Fibroblast of pulmonary artery (primary cell): ENCODE measurements around the gene ZBTB16.

ENCODE experiments used
- DNase-seq: peaks from one replicate; pipeline ENCODE4 v3.0.0-alpha.2; 2010; ENCODE audit warnings: low read depth
- H3K4me3 ChIP-seq: replicated peaks from 2 replicates; pipeline ENCODE4 v1.5.1; 2011; ENCODE audit warnings: low read depth, mild to moderate bottlenecking, control low read depth, low read length, moderate library complexity
- TF ChIP-seq, protein P1 (sequence below): IDR thresholded peaks from 2 replicates; pipeline ENCODE4 v1.5.1; 2011; ENCODE audit warnings: mild to moderate bottlenecking, control low read depth, low read length, inconsistent platforms; ENCODE audit errors: missing control alignments

The ZBTB16 gene

DNA sequence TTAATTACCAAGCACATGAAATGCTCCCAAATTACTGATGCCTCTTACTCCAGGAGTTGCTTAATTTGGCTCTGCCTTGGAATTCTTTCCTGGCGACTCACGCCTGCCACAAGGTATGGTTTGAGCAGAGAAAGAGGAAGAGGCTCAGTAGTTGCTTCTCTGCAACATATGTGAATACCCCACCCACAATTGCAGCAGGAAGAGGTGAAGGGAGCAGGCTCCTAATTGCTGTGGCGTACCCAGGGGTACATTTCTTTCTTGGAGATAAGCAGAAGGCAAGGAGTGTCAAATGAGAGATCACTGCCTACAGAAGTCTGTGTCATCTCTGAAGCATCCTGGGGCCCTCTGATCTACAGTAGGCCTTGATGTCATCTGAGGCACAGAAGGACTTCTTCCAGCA lies 226.1 kb downstream of the ZBTB16 start:
- TF ChIP-seq, protein P1, sequence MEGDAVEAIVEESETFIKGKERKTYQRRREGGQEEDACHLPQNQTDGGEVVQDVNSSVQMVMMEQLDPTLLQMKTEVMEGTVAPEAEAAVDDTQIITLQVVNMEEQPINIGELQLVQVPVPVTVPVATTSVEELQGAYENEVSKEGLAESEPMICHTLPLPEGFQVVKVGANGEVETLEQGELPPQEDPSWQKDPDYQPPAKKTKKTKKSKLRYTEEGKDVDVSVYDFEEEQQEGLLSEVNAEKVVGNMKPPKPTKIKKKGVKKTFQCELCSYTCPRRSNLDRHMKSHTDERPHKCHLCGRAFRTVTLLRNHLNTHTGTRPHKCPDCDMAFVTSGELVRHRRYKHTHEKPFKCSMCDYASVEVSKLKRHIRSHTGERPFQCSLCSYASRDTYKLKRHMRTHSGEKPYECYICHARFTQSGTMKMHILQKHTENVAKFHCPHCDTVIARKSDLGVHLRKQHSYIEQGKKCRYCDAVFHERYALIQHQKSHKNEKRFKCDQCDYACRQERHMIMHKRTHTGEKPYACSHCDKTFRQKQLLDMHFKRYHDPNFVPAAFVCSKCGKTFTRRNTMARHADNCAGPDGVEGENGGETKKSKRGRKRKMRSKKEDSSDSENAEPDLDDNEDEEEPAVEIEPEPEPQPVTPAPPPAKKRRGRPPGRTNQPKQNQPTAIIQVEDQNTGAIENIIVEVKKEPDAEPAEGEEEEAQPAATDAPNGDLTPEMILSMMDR: no peak
- peak; percentile 65 for DNase-seq
- H3K4me3 ChIP-seq: no peak overlapping the region

DNA sequence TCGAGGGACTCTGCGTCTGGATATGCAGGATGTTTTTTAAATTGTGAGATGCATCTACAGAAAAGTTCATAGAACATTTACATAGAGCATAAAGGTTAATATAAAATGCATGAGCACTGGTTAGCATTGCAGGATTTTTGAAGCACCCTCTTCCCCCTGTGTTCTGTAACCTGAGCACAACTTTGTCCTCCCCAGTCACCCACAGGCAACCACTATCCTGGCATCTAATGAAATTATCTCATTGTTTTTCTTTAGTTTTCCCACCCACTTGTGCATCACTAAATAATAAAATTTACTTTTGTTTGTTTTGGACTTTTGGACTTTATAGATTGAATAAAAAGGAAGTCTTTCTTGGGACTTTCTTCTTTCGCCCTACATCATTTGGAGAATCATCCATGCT lies 226.7 kb downstream of the ZBTB16 start:
- H3K4me3 ChIP-seq: no peak overlapping the region
- TF ChIP-seq, protein P1: no peak
- DNase-seq: no peak

DNA sequence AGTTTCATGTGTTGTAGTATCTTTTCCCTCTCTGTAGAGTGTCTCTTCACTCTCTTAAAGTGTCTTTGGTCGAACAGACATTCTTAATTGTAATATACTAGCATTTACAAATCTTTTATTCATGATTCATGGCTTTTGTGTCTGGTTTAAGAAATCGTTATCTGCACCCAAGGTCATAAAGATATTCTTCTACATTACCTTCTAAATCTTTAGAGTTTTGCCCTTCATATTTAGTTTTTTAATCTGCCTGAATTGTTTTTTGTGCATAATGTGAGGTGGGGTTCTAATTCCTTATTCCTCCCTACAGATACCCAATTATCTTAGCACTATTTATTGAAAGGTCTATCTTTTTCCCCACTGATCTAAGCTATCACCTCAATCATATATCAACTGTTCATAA lies 227.6 kb downstream of the ZBTB16 start:
- TF ChIP-seq, protein P1: no peak
- no peak overlapping the region for H3K4me3 ChIP-seq
- DNase-seq: no peak

GRCh38 chr11:114288136-114288535 lies 228.6 kb downstream of the ZBTB16 start:
- H3K4me3 ChIP-seq: no peak overlapping the region
- DNase-seq: no peak
- TF ChIP-seq, protein P1: no peak

GRCh38 chr11:114289779-114290178 lies 230.3 kb downstream of the ZBTB16 start:
- TF ChIP-seq, protein P1: no peak
- no peak overlapping the region for H3K4me3 ChIP-seq
- DNase-seq: no peak

GRCh38 chr11:114290503-114291235 lies 231.2 kb downstream of the ZBTB16 start:
- DNase-seq: peak; percentile 43
- TF ChIP-seq, protein P1: no peak
- no peak overlapping the region for H3K4me3 ChIP-seq

GRCh38 chr11:114291381-114291780 lies 231.9 kb downstream of the ZBTB16 start:
- H3K4me3 ChIP-seq: peak overlapping the region; percentile 28
- DNase-seq: peak; percentile 84
- TF ChIP-seq, protein P1: no peak
